DMS53 treated with DMSO at 0.1 percent for 48 hours (cell line): ENCODE data around the gene RBP4.
A peak's percentile ranks its signal among the peaks of the same experiment; 100 is the strongest.
"Not testable (repeated sequence)": the region's sequence is repeated elsewhere in the genome, so short reads cannot be mapped to it uniquely, and the experiment has no call there.

Experiments
- DNase-seq: peaks from one replicate; lab custom pipeline; 2025; ENCODE audit not compliant: unreplicated experiment; lab: John Stamatoyannopoulos, UW

RBP4 gene

DNA sequence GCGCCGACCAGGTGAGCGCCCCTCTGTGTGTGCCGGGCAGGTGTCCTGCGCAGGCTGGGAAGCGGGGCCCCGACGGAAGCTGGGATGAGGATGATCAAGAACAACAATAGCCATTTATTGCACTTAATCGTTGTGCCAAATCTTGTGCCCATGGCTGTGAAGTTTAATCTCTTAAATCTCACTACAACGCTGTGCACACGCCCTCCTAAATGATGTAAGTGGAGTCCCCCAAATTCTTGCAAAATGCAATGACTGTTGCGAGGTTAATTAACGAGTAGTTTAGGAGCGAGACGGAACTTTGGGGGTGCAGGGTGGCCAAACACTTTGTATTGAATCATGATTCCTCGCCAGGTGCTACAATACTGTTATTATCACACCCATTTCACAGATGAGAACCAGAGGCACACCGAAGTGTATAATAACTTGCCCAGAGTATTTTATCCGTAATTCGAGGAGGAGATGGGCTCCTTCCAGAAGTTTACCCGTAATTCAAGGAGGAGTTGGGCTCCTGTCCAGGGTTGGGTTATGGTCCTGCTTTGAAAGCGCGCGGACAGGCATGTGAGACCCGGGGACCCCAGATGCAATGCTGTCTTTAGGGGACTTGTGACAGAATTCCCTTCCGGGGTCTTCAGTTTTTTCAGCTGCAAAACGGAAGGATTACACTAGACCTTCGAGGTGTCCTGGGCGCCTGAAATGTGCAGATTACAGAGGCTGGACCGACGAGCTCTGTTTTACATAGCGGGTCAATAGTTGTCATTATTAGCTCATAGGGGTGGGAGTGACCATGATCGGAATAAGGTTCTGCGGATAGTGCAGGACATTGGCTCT, 33.5 kb downstream of the RBP4 start:
- no peak for DNase-seq

DNA sequence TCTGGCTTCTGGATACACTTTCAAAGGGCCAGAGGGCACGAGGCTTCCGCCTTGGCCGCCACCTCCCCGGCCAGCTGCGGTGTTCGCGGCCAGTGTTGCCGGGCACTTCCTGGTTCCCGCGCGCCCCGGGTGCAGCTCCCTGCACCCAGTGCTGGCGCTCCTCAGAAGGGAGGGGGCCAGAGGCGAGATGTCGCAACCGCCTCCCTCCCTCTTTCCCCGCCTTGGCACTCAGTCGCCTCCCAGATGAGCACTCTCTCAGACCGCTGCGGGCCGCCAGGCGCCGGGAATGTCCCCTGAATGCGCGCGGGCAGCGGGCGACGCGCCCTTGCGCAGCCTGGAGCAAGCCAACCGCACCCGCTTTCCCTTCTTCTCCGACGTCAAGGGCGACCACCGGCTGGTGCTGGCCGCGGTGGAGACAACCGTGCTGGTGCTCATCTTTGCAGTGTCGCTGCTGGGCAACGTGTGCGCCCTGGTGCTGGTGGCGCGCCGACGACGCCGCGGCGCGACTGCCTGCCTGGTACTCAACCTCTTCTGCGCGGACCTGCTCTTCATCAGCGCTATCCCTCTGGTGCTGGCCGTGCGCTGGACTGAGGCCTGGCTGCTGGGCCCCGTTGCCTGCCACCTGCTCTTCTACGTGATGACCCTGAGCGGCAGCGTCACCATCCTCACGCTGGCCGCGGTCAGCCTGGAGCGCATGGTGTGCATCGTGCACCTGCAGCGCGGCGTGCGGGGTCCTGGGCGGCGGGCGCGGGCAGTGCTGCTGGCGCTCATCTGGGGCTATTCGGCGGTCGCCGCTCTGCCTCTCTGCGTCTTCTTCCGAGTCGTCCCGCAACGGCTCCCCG, 34.4 kb downstream of the RBP4 start, which contains the start of gene FFAR4:
Gene FFAR4 (plus strand): TSS at position 231 of the 842 bp plus-strand sequence. CDS start 56 bp downstream, at position 287.
- DNase-seq, result peak; percentile 35

DNA sequence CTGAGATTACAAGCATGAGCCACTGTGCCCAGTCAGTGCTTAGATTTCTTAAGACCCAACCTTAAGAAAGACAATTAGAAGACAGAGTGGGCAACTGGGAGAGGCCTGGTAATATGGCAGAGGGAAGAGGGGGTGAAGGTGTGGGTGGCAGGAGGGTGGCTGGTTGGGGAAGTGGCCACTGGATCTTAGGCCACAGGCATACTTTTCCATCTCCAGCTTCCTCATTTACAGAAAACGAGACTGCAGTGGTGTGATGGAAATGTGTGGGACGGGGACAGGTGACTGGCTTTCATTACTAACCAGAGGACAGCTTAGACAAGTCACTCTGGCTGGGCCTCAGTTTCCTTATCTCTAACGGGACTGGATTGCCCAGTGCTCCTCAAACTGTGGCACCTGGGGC, 35.6 kb downstream of the RBP4 start:
- no peak for DNase-seq

DNA sequence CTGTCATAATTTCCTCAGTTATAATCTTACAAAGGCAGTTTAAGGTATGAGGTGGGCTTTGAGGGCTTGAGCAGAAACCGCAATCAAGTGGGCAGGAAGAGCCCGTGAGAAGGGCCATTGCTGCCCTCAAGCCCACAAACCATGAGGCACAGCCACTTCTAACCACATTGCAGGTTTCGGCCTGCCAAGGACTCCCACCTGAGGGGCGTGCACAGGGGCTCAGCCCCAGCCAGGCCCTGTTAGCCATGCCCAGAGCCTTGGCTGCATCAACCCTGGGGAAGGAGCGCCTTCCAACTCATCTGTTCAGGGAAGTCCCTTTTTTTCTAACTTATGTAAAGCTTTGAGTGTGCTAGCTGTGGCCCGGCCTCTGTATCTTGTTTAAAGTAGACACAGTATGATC, 40.5 kb downstream of the RBP4 start:
- DNase-seq, result no peak

DNA sequence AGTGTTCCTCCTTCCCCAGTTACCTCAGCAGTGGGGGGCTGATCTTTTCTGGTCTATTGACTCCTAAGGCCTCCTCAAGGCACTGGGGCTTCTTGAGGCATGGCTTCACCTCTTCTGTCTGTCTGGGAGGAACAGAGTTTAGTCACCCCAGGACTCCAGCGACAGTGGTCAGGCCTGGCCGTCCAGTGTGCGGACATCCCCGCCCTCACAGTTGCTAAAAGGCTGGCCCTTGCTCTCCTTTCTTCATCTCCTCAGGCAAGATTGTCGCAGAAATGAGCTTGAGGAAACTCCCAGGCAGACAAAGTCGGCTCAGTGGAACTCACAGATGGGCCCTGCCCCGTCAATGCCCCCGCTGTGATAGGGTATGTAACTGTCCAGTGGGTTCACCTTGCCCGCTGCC, 41.5 kb downstream of the RBP4 start:
- no peak for DNase-seq

DNA sequence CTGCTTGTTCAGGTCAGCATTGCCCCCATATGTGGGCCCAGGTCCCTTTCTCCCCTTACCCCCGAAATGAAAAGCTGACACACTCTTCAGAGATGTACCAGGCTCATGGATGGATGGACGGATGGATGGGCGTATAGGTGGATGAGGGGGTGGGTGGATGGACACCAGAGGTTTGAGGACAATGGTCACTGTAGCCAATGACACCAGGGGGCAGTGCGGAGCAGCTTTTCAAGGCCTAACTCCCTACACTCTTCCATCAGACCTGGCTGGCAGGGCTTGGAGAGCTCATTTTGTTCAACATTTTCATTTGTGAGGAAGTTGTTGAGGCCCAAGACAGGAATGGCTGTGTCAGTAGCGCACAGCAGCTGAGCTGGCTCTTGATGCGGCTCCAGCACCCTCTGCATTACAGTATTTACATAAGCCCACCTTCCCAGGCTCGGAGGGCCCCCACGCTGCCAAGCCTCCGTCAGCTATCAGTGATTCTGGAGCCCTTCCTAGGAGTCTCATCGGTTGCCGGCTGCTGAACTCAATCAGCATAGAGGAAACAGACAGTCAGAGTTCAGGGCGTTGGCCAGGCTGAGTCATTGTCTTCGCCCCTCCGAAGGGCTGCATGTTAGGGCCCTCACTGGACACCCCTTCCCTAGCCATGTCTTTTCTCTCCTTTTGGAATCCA, 46.1 kb downstream of the RBP4 start:
- peak; percentile 68 for DNase-seq

DNA sequence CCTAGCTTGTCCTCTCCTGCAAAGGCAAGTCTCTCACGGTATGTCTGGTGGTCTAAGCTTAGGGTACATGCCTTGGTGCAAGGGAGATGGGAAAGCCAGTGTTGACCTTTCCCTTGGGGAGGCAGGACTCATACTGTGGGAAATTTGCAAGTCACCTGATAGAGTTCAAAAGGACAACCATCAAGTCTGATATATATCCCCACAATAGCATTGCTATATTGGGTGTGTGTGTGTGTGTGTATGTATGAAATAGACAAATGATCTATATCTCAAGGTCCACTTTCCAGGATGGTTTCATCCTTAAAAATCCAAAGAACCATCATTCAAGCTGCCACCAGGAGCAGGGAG, 46.7 kb downstream of the RBP4 start:
- no peak for DNase-seq

DNA sequence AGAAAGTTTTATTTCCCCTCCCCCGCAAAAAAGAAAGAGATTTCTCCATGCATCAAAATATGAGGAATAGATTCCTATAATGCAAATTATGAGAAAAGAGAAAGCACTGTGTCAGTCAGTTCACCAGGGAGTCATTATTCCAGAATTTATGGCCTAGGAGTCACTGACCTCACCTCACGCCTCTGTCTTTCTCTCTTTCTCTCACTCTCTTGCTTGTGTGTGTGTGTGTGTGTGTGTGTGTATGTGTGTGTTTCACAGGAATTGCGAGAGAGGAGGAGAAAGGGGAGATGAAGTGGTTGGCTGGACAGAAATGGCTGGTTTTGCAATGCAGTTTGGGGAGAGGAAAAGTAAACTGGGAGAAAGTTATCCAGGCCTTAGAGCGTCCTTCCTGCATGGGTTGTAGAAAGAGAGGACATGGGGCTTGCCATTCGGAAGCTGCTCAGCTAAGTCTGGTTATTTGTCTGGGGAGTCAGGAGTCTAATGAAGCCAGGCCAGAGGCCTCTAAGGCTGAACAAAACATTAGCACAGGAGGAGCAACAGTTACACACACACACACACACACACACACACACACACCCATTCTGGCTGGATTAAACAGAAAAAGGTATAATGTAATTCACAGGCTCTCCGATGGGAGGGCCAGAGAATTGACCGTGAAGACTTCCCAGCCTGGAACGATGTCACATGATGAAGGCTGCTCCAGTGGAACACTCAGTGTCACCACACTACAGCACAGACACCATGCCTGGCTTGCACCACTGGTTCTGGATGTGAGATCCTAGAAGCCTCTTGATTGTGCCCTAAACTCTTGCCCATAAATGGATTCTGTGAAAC, 47.3 kb downstream of the RBP4 start:
- DNase-seq, result no peak

DNA sequence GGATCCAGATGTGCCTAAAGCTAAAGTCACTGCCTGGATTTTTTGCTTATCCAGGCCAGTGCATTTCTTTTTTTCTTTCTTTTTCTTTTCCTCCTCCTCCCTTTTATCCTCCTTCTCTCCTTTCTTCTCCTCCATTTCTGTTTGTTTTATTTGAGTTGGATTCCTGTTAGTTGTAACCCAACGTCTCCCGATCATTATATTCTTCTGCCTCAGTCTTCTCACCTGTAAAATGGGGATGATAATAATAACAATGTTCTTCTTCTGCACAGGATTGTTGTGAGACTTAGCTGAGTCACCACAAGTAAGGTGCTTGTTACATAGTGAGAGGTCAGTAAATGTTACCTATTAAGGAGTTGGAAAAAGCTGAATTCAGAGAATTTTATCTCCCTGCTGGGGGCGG, 48.3 kb downstream of the RBP4 start:
- DNase-seq, result no peak

DNA sequence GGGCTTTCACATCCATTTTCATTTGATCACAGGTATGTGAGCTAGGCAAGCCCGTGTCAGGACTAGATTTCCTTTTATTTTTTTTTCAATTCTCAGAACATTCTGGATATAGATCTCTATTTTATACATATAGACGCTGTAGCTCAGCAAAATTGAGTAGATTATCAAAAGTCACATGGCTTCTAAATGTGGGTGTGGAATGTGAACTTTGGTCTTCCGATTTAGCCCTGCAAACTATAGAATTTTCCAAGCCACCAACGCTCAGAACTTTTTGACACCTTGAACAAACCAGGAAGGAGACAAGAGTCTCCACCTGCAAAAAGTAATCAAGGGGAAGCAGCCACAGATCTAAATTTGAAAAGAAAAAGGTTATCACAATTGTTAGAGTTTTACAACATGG, 50.4 kb downstream of the RBP4 start:
- no peak for DNase-seq

DNA sequence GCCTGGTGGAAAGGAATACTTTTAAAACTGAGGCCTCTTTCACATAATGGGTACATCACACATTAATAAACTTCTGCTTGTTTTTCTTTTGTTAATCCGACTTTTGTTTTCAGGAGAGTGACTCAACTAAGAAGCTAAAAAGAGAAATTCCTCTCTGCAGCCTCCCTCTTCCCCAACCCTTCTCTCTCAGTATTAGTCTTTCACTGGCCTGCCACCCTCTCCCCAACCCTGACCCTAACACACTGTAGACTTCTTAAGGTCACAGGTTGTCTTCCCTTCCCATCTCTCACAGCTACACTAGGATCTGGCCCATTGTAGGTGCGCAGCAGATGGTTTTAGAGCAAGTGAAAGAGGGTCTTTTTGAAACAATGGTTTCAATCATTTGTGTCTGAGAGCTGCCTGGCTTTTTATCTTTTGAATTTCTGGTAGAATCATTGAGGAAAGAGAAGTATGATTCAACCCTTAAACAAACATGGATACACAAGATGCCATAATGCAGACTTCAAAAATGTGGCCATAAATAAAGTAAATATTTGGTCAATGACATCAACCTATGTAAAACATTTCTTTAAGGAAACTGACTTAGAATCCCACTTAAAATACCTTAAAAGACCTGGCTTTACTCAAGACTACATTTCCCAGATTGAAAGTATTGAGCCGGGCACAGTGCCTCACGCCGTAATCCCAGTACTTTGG, 52.5 kb downstream of the RBP4 start:
- DNase-seq, result peak; percentile 77

DNA sequence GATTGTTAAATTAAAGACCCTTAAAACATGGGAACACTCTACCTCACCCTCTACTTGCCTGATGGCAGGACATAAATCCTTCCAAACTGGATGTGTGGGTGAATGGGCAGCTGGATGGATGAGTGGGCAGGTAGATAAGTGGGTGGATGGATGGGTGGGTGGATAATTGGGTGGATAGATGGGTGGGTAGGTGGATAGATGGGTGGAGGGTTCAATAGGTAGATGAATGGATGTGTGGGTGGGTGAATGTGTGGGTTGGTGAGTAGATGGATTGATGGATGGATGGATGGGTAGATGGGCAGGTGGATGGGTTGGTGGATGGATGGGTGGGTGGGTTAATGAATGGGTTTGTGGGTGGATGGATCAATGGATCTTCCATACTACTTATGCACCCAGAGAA, 53.5 kb downstream of the RBP4 start:
- no peak for DNase-seq

DNA sequence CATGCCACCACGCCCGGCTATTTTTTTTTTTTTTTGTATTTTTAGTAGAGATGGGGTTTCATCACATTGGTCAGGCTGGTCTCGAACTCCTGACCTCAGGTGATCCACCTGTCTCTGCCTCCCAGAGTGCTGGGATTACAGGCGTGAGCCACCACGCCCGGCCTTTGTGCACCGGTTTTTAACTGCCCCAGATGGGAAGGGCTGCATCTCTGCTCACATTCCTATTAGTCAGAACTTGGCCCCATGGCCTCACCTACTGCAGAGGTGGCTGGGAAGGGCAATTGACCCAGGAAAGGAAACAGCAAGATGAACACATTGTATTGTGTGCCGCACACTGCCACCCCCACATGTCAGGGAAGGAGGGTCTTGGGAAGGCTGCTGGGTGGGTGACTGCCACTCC, 54.0 kb downstream of the RBP4 start:
- DNase-seq, result not testable (repeated sequence)

DNA sequence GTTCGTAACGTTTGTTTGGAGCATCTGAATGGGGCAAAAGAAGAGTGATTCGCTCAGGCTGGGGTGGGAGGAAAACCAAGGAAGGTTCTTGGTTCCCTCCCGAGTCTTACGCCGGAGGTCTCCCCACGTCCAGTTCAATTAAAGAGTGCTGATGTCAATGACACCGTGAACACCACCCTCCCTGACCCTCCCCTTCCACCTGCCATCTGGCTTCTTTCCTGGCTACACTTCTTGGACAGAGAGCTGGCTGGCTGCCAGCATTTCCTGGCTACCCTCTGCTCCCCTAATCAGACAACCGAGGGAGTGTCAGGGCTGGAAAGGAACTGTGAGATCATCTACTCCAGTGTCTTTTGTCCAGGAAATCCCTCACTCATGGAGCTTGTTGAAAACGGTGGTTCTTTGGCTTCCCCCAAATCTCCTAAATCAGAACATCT, 58.7 kb downstream of the RBP4 start:
- peak; percentile 64 for DNase-seq
